Ammon's horn (tissue), 1 donor: ENCODE measurements around the gene ERICH3.

Source experiments
- DNase-seq: peaks from one replicate; pipeline ENCODE4 v3.0.0-alpha.2; 2016; ENCODE audit warnings: low spot score

The ERICH3 gene

GRCh38 chr1:74673351-74674111 is at the start of gene ERICH3:
Gene ERICH3 (minus strand): TSS chr1:74673792. CDS start chr1:74673519, 273 bp downstream.
- peak; percentile 41 for DNase-seq

GRCh38 chr1:74717626-74718025 is 44.0 kb upstream of the ERICH3 start:
- no peak for DNase-seq

- DNase-seq = no peak
Observed at GRCh38 chr1:74716822-74717221, 43.2 kb upstream of the ERICH3 start.

GRCh38 chr1:74715806-74716205 is 42.2 kb upstream of the ERICH3 start:
- DNase-seq = no peak

- DNase-seq = no peak
Observed at GRCh38 chr1:74715236-74715502, 41.6 kb upstream of the ERICH3 start.

- DNase-seq = no peak
Observed at GRCh38 chr1:74714429-74715235, 41.0 kb upstream of the ERICH3 start.

GRCh38 chr1:74713849-74714248 is 40.3 kb upstream of the ERICH3 start:
- DNase-seq = no peak

- no peak for DNase-seq
Observed at GRCh38 chr1:74712881-74713280, 39.3 kb upstream of the ERICH3 start.

GRCh38 chr1:74703386-74704182 is 30.0 kb upstream of the ERICH3 start:
- DNase-seq = no peak

- no peak for DNase-seq
Observed at GRCh38 chr1:74699331-74699730, 25.7 kb upstream of the ERICH3 start.

- DNase-seq = no peak
Observed at GRCh38 chr1:74697832-74698231, 24.2 kb upstream of the ERICH3 start.

- DNase-seq = no peak
Observed at GRCh38 chr1:74693473-74693872, 19.9 kb upstream of the ERICH3 start.

GRCh38 chr1:74690909-74691308 is 17.3 kb upstream of the ERICH3 start:
- DNase-seq = no peak

GRCh38 chr1:74690364-74690696 is 16.7 kb upstream of the ERICH3 start:
- no peak for DNase-seq

- DNase-seq = peak; percentile 81
Observed at GRCh38 chr1:74689621-74690363, 16.2 kb upstream of the ERICH3 start.

GRCh38 chr1:74686928-74687327 is 13.3 kb upstream of the ERICH3 start:
- DNase-seq = no peak

GRCh38 chr1:74684301-74684700 is 10.7 kb upstream of the ERICH3 start:
- no peak for DNase-seq

GRCh38 chr1:74683656-74684055 is 10.1 kb upstream of the ERICH3 start:
- no peak for DNase-seq

- no peak for DNase-seq
Observed at GRCh38 chr1:74681851-74682250, 8.3 kb upstream of the ERICH3 start.

- DNase-seq = no peak
Observed at GRCh38 chr1:74681449-74681848, 7.9 kb upstream of the ERICH3 start.

- no peak for DNase-seq
Observed at GRCh38 chr1:74681001-74681400, 7.4 kb upstream of the ERICH3 start.

- DNase-seq = no peak
Observed at GRCh38 chr1:74679811-74680210, 6.2 kb upstream of the ERICH3 start.
